Measurements from ENCODE around the gene SEMA5A.

The SEMA5A gene

DNA sequence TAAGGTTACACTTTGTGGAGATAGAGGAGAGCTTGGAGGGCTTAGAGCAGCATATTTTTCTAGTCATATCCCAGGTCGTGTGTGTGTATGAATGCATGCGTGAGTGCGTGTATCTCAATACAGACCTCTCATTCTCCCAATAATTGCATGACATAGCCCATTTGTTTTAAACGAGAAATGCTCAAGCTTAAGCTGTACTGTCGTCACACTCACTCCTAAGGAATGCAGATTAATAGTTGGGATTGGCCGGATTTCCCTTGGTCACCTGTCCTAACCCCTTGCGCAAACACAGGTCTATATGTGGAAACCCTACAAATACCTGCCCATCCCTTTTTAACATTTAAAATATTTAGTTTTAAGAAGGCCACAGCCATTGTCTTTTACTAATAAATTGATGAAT, 165.8 kb downstream of the SEMA5A start:
- POLR2A ChIA-PET: no interaction called here
- Histone ChIP-seq H3K36me3 (ENCODE audit: control insufficient read depth in 2 of 2, insufficient read depth in 1 of 2, low read length in 2 of 2) (no peaks in the 10 kb centered on the region), H3K9me3 (ENCODE audit: control insufficient read depth, insufficient read depth, low read depth, low read length) (no peaks in the 10 kb centered on the region), H3K27ac (ENCODE audit: extremely low read depth, low read depth, low read length) (no peak overlapping the region), H3K4me1 (ENCODE audit: control insufficient read depth, insufficient read depth, low read length) (no peaks in the 10 kb centered on the region), H3K4me3 (ENCODE audit: low read depth, low read length) (no peak overlapping the region)
- CTCF ChIA-PET: no interaction called here
- TF ChIP-seq ZNF76 (tag by site-specific recombination; IDR thresholded peaks at IDR 0.05; ENCODE audit: borderline replicate concordance, low read depth) (no peak), GLI2 (tag by site-specific recombination; IDR thresholded peaks at IDR 0.05; ENCODE audit: borderline replicate concordance, low read depth) (no peak), ZNF561 (tag by site-specific recombination; IDR thresholded peaks at IDR 0.05; ENCODE audit: borderline replicate concordance) (no peak), YY2 (tag by site-specific recombination; IDR thresholded peaks at IDR 0.05) (no peak), ZFP3 (tag by site-specific recombination; IDR thresholded peaks at IDR 0.05; ENCODE audit: low read depth) (no peak), FEZF1 (tag by site-specific recombination; IDR thresholded peaks at IDR 0.05) (no peak), ZNF660 (tag by site-specific recombination; IDR thresholded peaks at IDR 0.05) (no peak), ZNF184 (tag by site-specific recombination; IDR thresholded peaks at IDR 0.05) (no peak), ZNF433 (tag by site-specific recombination; IDR thresholded peaks at IDR 0.05; ENCODE audit: low read depth) (no peak), ZNF416 (tag by site-specific recombination; IDR thresholded peaks at IDR 0.05) (no peak)
- TF ChIP-seq, protein P1, sequence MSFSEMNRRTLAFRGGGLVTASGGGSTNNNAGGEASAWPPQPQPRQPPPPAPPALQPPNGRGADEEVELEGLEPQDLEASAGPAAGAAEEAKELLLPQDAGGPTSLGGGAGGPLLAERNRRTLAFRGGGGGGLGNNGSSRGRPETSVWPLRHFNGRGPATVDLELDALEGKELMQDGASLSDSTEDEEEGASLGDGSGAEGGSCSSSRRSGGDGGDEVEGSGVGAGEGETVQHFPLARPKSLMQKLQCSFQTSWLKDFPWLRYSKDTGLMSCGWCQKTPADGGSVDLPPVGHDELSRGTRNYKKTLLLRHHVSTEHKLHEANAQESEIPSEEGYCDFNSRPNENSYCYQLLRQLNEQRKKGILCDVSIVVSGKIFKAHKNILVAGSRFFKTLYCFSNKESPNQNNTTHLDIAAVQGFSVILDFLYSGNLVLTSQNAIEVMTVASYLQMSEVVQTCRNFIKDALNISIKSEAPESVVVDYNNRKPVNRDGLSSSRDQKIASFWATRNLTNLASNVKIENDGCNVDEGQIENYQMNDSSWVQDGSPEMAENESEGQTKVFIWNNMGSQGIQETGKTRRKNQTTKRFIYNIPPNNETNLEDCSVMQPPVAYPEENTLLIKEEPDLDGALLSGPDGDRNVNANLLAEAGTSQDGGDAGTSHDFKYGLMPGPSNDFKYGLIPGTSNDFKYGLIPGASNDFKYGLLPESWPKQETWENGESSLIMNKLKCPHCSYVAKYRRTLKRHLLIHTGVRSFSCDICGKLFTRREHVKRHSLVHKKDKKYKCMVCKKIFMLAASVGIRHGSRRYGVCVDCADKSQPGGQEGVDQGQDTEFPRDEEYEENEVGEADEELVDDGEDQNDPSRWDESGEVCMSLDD (tag by site-specific recombination; IDR thresholded peaks at IDR 0.05): no peak

DNA sequence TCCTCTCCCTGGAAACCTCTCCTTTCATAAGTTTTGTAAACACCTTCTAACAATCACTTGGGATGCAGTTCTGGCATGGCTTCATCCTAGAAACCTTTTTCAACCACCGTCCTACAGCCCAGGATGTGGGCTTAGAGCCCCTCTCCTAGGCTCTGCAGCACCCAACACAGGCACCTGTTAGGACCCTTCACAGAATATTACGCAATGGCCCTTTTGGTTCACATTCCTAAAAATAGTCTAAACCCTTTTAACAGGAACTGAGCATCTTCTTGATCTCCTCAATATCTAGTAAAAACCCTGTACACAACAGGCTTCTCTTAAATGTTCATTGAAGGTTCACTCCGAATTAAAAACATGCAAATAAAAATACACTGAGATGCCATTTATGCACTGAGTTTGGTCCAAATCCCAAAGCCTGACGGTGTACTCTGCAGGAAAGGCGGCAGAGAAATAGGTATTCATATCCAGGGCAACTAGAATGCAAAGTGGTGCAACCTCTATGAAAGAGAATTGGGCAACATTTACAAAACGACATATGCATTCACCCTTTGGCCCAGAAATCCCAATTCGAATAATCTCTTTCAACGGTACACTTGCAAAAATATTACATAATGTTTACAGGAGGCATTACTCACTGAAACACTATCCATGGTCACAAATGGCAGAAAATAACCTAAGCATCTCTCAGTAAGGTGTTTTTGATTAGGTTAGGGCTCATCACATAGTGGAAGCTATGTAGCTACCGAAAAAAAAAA, 169.3 kb downstream of the SEMA5A start:
- no peaks in the 10 kb centered on the region for H3K36me3 ChIP-seq (ENCODE audit: control insufficient read depth in 2 of 2, insufficient read depth in 1 of 2, low read length in 2 of 2)
- H3K4me1 ChIP-seq (ENCODE audit: control insufficient read depth, insufficient read depth, low read length): no peaks in the 10 kb centered on the region
- no peaks in the 10 kb centered on the region for H3K9me3 ChIP-seq (ENCODE audit: control insufficient read depth, insufficient read depth, low read depth, low read length)
- no peak overlapping the region for H3K4me3 ChIP-seq (ENCODE audit: low read depth, low read length)
- ChIA-PET POLR2A (no interaction called here), CTCF (no interaction called here)
- H3K27ac ChIP-seq (ENCODE audit: extremely low read depth, low read depth, low read length): no peak overlapping the region
- TF ChIP-seq ZNF585B (tag by site-specific recombination; IDR thresholded peaks at IDR 0.05): no peak
- no peak for TF ChIP-seq ZNF184 (tag by site-specific recombination; IDR thresholded peaks at IDR 0.05)
- no peak for TF ChIP-seq ZNF792 (tag by site-specific recombination; IDR thresholded peaks at IDR 0.05)
- TF ChIP-seq ZBTB17 (tag by site-specific recombination; IDR thresholded peaks at IDR 0.05): no peak
- no peak for TF ChIP-seq KLF1 (tag by site-specific recombination; IDR thresholded peaks at IDR 0.05)
- no peak for TF ChIP-seq ZSCAN23 (tag by site-specific recombination; IDR thresholded peaks at IDR 0.05)
- no peak for TF ChIP-seq ZNF280C (tag by site-specific recombination; IDR thresholded peaks at IDR 0.05)
- TF ChIP-seq SP2 (tag by site-specific recombination; IDR thresholded peaks at IDR 0.05): no peak

DNA sequence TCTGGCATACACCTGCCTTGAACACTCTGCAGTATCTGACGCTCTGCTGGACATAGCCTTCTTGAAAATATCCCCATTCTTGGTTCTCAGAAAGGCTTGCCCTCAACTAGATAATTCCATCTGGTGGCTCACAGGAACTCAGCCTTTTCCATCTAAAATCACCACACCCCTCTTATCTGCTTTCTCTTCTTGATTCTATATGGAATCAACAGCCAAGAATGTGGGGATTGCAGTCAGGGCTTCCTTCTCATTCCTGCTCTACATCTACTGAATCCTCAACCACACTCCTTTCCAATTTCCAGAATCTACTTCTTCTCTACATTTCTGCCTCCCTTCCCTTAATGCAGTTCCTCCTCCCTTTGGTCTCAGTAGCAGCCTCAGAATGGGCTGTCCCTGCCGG, 170.1 kb downstream of the SEMA5A start:
- Histone ChIP-seq H3K36me3 (ENCODE audit: control insufficient read depth in 2 of 2, insufficient read depth in 1 of 2, low read length in 2 of 2) (no peaks in the 10 kb centered on the region), H3K27ac (ENCODE audit: extremely low read depth, low read depth, low read length) (no peak overlapping the region), H3K4me1 (ENCODE audit: control insufficient read depth, insufficient read depth, low read length) (no peaks in the 10 kb centered on the region), H3K4me3 (ENCODE audit: low read depth, low read length) (no peak overlapping the region), H3K9me3 (ENCODE audit: control insufficient read depth, insufficient read depth, low read depth, low read length) (no peaks in the 10 kb centered on the region)
- ChIA-PET POLR2A (no interaction called here), CTCF (no interaction called here)
- TF ChIP-seq ZFP69B (tag by site-specific recombination; IDR thresholded peaks at IDR 0.05) (no peak), MEIS1 (CRISPR knock-in tag; IDR thresholded peaks at IDR 0.05; ENCODE audit: borderline replicate concordance) (no peak), ZNF426 (tag by site-specific recombination; IDR thresholded peaks at IDR 0.05) (no peak), ZNF692 (tag by site-specific recombination; IDR thresholded peaks at IDR 0.05) (no peak), ZNF670 (tag by site-specific recombination; IDR thresholded peaks at IDR 0.05; ENCODE audit: low read depth) (no peak), HOXC10 (CRISPR knock-in tag; IDR thresholded peaks at IDR 0.05) (no peak), ZNF768 (tag by site-specific recombination; IDR thresholded peaks at IDR 0.05) (no peak), ZNF792 (tag by site-specific recombination; IDR thresholded peaks at IDR 0.05) (no peak), ZNF37A (tag by site-specific recombination; IDR thresholded peaks at IDR 0.05) (no peak), ZNF239 (tag by site-specific recombination; IDR thresholded peaks at IDR 0.05) (no peak)
